H4 (cell line): ENCODE results near the gene SMIM41. TPM values are rescaled to one million over a fixed set of nuclear protein-coding genes. Genes with fewer than 3 reads are reported as not detected.
A peak's percentile ranks its signal among the peaks of the same experiment; 100 is the strongest.

Experiments
- DNase-seq: peaks from one replicate; pipeline ENCODE4 v3.0.0-alpha.2; 2015; ENCODE audit warnings: low spot score
- total RNA-seq: library from RNA; depleted of rRNA; stranded (reverse); fragments of >200 nt; shearing (Covaris generic); gene quantifications from 2 replicates; pipeline ENCODE4 v1.2.3, GENCODE V29; 2014

SMIM41 gene
- total RNA-seq, 1 experiment from 2014 or later = not detected

DNA sequence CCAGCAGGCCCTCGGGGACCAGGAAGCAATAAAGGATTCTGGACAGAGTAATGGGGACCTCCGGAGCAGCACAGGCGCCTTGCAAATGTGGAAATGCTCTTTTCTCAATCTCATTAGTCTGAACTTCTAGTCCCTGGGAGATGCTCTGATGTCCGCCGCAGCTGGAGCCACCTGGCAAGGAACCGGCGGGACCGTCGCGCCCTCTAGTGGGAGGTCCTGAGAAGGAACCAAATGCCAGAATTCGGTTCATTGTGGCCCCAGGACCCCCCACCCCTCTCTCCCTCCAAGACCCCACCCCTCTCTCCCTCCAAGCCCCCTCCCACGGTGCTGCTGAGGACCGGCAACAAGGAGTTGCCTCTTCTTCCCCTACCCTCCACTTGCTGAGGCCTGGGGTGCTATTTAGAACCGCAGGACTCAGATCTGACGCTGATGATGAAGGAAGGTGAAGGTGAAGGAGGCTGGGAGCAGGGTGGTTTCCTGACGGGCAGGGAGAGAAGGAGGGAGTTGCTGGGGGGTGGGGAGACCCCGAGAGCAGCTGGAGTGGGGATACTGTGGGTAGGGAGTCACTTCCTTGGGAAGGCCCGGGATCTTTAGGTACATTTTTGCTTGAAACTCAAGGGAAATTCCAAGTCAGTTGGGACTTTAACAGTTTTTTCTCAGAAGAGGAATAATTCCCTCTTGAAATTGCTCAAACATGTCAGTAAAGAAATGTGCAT, 42.5 kb downstream of the SMIM41 start:
- peak; percentile 58 for DNase-seq

DNA sequence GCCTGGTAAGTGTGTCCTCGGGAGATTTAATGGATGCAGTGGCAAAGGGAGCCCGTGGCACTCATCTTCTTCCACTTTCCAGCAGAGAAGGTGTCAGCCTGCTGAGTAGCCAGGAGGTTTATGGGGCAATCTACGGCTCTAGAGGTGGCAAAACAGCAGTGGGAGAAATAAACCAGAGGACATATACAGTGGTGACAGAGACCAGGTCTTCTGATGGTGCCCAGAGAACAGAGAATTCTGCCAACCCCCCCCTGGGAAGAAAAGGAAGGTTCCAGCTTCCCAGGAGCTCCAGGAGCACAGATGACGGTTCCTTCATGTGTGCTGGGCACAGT, 43.0 kb downstream of the SMIM41 start:
- DNase-seq = no peak

DNA sequence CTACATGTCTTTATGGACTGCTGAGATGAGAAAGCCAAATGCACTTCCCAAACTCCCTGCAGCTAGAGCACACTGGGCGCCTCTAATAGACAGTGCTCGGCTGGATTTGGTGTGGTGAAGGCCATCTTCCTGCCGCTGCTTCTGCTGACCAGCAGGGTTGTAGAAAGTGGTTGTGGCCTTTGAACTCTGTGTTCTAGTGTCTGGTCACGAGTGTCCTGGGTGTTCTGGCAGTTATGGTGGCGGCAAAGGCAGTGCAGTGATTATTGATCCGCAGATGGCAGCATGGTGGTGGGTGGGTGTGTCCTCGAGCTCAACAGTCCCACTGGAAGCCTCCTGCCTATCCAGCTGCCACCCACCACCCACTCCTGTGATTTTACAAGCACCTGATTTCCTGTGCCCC, 43.4 kb downstream of the SMIM41 start:
- DNase-seq = no peak

DNA sequence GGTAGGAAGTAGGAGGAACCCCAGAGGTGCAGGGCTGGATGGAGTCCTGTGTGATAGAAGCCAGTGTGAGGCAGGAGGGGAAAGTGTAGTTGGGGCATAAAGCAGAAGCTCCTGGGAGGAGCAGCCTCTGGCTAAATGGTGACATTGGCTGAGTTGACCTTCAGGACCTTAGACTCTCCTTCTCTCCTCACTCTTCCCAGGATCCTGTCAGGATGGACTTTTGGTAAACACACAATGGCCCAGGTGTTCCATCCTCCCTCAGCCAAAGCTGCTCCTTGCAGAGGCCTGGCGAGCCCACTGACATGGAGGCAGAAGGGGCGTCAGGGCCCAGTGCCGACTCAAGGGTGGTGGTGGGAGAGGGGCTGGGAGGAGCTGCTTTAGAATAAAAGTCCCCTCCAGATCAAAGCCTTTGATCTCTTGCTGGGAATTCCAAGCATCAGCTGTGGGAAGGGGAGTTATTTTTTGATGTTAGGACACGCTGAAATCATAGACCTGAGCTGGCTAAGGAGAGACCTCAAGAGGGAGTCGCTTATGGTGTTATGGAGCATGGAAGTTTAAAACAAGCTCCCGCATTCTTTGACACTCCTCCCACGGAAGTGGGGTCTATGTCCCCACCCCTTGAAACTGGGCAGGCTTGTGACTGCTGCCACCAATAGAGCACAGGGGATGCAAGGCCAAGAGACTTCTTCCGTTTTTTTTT, 44.1 kb downstream of the SMIM41 start:
- DNase-seq = no peak

DNA sequence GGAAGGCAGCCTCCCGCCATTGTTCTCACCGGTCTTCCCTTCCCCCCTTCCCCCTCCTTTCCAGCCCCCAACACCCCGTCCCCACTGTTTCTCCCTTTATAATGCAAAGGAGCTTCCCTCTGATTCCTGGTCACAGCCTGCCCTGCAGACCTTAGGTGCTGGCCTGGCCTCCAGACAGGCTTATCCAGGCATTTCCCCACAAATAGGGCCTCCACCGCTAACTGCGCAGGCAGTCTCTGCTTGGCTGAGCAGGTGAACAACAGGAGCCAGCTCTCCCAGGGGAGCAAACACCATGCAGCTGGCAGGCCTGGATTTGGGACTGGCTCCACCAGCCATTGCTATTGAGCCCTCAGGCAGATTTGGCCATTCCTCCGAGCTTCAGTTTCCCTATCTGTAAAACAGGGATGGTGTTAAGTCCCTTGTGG, 46.0 kb downstream of the SMIM41 start:
- DNase-seq = no peak

DNA sequence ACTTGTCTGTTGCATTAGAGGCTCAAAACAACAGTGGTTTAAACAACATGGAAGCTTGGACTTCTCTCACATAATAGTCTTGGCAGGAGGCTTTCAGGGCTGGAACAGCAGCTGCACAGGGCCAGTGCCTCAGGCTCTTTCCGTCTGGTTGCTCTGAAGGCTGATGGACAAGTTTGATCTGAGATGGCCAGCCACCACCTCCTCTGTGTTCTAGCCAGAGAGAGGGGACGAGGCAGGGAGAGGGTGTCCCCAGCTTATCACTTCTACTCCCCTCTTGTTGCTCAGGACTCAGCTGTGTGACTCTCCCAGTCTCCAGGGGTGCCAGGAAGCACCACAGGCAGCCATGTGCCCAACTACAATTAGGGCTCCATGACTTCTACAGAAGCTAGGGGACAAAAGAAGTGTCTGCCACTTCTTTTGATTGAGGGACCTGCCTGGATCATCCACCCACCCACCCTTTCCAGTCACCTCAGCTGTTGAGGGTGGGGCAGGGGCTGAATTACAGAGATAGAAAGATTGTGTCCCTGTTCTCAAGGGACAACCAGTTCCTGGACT, 46.6 kb downstream of the SMIM41 start:
- DNase-seq = no peak

DNA sequence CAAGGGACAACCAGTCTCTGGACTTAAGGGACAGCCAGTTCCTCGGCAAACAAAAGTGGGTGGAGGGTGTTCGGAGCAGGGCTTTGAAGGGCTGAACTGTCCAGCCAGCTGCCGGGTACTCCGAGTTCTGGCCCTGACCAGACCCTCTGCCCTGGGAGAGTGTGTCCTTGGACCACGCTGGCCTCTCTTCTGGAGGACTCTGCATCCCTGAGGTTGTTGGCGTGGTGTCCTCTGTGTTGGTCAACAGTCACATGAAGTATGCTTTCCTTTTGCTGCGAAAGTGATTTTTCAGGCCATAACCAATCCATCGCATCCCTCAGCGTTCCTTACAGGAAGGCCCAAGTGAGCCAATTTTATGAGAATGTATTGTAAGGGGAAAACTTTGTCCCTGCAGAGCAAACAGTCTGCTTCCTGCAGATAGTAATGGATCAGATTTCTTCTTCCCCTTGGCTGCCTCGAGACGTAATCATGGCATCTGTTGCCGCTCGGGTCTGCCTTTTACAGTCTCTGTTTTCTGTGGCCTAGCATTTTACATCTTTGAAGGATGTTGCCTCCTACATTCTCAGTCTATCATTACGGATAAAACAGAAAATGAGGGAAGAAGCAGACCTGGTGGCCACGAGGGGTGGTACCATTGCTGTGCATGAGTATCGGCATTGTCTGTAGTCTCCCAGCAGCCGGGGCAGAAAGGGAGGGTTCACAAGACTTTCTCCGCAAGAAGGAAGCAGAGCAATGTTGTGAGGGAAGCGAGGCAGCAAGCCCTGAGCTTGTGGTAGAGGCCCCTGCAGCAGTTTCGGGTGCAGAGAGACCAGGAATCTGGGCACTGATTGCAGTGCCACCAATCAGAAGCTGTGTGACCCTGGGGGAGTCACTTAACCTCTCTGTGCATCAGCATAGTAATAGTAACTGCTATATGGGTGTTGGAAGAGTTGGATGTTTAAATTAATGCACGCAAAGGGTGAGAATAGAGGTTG, 47.4 kb downstream of the SMIM41 start:
- DNase-seq = no peak

DNA sequence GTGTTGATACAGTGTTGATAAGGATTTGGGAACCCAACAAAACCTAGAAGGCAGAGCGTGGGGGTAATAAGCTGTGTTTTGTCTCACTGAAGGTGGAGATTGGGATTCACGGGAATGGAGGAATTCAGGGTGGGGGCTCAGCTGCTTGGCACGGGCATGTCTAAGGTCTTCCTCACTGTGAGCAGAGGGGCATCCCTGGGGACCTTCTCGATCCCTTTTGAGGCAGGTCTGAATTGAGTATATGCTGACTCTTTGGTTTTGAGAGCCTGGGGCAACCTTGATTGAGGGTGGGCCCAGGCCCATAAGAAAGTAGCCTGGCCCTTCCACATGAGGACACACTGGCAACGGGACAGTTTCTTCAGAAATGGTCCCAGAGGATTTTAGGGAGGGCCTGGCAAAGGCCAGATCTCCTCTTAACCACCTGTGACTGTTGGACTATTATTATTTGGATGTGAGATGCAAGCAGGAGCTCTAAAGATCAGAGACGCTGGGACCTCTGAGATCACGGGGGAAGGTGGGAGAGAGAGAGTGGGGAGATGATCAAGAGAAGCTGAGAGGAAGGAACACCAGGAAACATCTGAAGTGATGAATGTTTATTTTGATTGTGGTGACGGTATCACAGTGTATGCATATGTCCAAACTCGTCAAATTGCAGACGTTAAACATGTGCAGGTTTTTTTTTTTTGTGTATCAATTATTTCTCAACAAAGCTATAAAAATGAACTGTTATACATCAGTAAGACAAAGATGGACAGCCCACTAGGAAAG, 48.4 kb downstream of the SMIM41 start:
- DNase-seq = no peak

DNA sequence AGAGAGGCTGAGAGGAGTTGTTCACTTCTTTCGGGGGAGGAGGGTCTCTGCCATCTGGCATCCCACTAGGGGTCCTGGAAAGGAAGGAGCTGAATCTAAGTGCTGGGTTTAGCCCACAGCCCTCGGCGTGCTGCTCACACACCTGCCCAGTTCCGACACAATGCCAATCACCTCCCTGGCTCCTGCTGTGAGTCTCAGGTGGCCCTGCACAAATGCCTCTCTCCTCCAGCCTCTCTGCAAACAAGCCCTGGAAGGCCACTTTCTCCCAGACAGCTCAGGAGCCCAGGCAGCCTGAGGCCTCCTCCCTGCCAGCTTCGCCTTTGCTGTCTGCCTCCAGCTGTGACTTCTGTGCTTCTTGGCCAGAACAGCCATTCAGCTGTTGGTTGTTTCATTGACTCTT, 51.2 kb downstream of the SMIM41 start:
- no peak for DNase-seq

DNA sequence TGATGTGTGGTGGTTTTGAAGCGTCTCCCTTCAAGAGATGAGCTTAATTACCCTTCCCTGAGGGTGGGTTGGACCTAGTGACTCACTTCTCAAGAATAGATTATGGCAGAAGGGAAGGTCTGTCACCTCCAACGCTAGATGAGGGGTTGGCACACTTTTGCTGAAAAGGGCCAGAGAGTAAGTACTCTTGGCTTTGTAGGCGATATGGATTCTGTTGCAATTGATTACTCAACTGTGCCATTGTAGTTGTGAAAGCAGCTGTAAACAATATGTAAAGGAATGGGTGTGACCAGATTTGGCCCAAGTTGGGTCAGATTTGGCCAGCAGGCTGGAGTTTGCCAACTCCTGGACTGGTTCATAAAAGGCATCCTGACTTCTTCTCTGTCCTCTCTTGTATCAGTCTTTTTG, 53.3 kb downstream of the SMIM41 start:
- no peak for DNase-seq

DNA sequence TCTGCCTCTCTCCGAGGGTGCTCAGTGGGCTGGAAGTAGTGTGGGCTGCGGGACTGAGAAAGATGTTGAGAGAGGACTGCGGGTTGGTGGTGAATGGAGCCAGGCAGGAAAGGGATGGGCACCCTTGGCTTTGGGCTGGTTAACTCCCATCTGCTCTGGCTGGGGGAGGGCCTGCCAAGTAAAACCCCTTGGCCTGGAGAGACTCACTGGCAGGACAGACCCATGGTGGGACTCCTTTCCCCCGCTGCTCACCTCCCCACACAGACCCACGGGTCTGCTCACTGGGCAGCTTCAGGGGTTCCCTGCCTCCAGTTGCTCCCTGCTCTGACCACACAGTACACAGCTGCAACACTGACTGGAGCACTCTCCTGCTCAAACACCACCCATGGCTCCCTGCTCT, 58.2 kb downstream of the SMIM41 start:
- no peak for DNase-seq

DNA sequence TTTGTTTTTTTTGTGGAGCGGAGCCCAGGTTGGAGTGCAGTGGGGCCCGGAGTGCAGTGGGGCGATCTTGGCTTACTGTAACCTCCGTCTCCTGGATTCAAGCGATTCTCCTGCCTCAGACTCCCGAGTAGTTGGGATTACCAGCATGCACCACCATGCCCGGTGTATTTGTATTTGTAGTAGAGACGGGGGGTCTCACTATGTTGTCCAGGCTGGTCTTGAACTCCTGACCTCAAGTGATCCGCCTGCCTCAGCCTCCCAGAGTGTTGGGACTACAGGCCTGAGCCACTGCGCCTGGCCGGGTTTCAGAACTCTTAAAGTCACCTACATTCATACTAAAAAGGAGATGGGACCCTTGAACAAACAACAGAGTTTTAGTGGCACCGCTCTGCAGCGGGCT, 59.6 kb downstream of the SMIM41 start:
- DNase-seq = no peak

DNA sequence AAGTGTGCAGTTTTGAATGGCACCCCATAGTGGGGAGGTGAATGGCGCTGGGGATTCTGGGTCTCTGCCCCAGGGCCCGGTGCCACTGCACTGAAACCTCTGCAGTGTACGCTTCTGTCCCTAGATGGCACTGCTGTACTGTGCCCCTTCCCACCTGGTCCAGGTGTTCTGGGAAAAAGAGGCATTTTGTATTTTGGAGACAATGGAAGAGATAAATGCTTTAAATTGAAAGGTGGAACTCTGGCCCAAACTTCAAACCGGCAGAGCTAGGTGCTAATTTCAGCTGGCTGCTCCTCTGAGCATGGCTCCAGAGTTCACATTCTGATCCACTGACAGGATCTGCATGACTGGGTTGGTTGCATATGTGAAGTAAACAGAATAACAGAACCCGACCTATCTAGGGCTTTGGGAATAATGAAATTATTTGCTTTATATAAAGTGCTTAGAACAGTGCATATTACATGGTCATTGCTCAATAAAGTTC, 60.1 kb downstream of the SMIM41 start:
- peak; percentile 52 for DNase-seq

DNA sequence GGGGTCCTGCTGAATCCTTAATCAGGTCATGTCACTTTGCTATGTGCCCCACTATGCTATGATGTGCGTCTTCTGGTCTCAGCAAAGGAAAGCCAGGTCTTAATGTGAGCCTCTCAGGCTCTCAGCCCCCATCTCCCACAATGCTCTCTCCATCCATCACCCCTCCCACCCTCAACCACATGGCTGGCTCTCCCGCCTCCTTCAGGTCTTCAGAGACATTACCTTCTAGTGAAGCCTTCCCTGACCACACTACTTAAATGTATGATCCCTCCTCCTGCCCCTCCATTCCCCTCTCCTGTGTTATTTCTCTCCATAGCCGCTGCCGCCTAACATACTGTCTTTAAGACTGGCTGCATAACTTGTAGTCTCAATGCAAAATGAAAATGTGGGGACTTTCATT, 61.8 kb downstream of the SMIM41 start:
- no peak for DNase-seq

DNA sequence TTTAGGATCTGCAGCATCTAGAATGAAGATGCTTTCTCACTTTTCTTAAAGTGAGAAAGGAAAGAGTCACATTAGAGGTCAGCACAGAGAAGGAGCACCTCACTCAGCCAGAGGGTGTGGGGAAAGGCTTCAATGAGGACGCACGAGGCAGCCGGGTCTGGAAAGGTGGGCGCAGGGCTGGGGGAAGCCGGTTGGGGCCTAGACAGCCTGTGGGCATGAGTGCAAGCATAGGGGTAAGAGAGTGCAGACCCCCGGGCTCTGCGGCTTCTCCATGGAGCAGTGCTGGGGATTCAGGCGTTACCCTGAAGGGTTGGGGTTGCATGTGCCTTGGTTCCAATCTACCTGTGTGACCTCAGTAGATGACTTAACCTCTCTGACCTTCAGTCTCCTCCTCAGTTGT, 62.4 kb downstream of the SMIM41 start:
- no peak for DNase-seq

DNA sequence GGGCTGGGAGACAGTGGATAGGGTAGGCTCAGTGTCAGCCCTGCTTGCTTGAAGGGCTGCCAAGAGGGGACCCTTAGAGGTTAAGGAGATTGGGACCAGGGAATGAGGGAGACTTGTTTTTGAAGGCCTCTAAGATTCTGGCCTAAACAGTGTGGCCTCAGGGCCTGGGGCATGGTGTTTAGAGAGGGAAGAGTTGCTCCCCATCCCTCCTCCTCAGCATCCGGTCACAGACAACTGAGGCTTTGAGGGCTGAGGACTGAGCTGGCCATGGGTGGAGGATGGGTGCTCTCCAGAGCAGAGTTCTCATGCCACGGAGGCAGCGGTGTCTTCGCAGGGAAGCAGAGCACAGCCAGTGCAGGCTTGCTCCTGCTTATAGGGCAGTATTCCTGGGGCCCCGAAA, 62.9 kb downstream of the SMIM41 start:
- DNase-seq = no peak

DNA sequence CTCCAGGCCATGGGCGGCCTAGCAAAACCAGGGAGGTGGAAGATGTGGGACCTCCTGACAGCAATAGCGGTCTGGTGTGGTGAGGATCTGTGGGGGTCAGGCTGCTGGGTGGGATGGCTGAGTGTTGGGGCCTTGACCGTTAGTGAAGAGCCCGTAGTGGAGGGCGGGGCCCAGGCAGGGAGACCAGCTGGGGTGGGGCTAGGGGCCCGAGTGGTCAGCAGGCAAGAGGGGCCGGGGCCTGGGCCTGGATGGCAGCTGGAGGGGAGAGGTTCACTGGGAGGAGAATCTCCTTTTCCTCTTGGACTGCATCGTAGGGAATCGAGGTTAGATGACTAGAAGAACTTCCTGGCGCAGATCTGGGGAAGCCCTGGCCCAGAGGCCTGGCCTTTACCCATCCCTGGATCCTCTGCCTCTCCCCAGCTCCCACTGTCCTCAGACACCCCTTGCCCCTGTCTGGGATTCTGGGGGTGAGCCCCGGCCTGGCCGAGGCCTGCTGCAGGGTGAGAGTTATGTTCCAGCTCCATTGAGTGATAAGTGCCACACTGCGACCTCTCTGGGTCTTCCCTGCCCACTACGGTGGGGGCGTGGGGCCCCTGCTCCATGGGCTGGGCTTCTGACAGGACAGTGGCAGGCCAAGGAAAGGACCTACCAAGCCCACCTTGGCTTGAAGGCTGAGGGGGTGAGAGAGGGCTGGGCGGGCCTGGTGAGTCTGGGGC, 65.2 kb downstream of the SMIM41 start:
- DNase-seq = no peak

DNA sequence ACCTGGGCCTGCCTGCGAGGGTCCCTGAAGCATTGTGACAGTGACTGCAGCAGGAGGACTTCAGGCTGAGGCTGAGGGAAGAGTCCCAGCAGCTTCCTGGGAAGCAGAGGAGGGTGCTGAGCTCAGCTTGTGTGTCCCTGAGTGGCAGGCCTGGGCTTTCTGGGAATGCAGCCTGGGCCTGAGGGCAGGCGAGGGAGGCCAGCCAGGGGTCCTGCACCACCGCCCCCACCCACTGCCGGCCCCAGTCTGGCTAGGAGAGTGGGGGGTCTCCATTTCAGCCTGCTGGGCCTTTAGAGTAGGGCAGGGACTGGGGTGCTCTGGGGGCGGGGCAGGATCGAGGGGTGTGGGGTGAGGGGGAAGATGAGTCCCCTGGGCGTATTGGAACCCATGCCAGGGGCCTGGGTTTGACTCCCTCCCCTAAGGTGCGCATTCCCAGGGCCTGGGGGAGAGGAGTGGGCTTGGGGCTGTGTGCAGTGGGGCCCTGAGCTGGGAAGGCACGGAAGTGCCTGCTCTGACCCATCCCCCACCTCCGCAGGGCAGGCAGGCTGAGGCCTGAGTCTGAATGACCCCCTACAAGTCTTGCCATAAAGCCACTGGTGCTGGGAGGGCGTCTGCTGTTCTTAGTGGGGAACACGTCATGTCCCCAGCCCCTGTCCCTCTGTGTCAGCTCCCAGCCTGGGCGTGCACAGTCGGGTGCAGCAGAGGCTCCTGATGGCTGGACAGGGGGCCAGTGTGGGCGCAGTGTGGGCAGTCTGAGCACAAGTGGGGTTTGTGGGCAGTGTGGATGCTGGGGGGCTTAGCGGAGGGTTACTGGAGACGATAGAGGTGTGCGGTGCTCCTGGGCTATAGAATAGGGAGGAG, 66.0 kb downstream of the SMIM41 start:
- DNase-seq = no peak

DNA sequence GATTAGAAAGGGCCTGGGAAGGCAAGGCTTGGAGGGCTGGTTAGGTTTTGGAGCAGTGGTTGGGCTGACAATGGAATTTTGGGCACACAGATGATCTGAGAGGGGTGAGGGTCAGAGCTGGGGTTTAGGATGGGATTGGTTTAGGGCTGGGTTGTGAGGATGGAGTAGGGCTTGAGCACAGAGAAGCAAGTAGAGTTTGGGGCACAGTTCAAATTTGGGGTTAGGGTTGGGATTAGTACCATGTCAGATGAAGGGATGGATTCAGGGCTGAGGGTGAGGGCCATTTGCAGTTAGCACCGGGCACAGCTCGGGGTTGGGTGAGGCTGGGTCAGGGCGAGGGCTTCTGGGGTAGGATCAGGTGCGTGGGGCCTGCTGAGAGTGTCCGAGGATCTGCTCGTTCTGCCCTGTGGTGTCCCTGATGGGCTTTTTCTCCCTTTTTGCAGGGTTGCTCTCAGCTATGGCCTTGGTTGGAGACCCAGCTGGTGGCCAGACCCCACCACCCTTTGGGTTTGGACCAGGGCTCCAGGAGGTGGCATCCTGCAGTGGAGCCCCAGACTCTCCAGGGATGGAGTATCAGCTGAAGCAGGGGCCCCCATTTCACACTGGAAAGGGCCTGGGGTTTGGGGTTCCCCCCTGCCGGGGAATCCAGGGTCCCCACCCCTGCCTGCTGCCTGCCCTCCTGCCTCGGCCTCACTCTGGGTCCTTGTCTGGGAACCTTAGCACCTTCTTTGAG, 66.8 kb downstream of the SMIM41 start:
- DNase-seq = no peak
